GM12875 (cell line): ENCODE measurements around the gene MAST3.
"Not testable (repeated sequence)": the region's sequence is repeated elsewhere in the genome, so short reads cannot be mapped to it uniquely, and the experiment has no call there.

Experiments
- H3K4me3 ChIP-seq: one replicate; pipeline ENCODE4 v1.5.1; 2011; ENCODE audit warnings: low read depth, low read length, control low read depth
- TF ChIP-seq, protein P1 (sequence below): IDR thresholded peaks from 2 replicates; pipeline ENCODE4 v1.5.1; 2011; ENCODE audit warnings: low read depth, mild to moderate bottlenecking, control low read depth, inconsistent platforms, low read length, moderate library complexity, borderline replicate concordance; ENCODE audit not compliant: insufficient read depth

Gene MAST3

DNA sequence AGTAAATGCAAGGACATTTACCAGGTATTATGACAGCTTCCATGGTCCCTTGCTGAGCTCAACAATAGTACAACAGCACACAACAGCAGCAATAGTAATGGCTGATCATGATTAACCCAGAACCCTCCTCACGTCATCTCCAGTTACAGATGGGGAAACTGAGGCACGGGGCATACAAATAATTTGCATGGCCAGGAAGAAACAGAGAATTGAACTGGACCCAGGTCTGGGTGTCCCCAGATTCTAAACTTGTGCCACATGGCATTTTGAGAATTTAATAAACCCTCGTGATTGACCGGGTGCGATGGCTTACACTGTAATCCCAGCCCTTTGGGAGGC is 7.2 kb downstream of the MAST3 start:
- TF ChIP-seq, protein P1, sequence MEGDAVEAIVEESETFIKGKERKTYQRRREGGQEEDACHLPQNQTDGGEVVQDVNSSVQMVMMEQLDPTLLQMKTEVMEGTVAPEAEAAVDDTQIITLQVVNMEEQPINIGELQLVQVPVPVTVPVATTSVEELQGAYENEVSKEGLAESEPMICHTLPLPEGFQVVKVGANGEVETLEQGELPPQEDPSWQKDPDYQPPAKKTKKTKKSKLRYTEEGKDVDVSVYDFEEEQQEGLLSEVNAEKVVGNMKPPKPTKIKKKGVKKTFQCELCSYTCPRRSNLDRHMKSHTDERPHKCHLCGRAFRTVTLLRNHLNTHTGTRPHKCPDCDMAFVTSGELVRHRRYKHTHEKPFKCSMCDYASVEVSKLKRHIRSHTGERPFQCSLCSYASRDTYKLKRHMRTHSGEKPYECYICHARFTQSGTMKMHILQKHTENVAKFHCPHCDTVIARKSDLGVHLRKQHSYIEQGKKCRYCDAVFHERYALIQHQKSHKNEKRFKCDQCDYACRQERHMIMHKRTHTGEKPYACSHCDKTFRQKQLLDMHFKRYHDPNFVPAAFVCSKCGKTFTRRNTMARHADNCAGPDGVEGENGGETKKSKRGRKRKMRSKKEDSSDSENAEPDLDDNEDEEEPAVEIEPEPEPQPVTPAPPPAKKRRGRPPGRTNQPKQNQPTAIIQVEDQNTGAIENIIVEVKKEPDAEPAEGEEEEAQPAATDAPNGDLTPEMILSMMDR = no peak
- peak overlapping the region; percentile 48 for H3K4me3 ChIP-seq

DNA sequence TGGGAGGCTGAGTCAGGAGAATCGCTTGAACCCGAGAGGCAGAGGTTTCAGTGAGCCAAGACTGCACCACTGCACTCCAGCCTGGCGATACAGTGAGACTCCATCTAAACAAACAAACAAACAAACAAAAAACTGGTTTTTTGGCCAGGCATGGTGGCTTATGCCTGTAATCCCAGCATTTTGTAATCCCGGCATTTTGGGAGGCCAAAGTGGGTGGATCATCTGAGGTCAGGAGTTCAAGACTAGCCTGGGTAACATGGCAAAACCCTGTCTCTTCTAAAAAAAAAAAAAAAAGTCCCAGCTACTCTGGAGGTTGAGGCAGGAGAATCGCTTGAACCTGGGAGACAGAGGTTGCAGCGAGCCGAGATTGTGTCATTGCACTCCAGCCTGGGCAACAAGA is 7.7 kb downstream of the MAST3 start:
- H3K4me3 ChIP-seq = not testable (repeated sequence)

DNA sequence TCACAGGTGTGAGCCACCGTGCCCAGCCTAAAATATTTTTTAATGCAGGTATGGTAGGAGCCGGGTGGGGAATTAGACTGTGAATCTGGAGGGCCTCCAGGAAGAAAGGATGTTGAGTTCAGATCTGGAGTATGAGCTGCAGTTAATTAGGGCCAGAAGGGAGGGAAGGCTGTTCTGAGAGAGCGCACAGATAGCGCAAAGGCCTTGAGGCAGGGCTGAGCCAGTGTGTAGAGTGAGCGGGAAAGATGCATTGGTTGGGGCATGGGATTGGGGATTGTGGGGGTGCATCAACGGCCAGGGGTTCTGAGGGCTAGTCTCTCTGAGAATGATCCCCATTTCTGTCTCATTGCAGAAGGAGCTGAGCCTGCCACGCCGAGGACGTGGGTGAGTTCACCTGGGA is 9.7 kb downstream of the MAST3 start:
- TF ChIP-seq, protein P1 = no peak
- no peak overlapping the region for H3K4me3 ChIP-seq

DNA sequence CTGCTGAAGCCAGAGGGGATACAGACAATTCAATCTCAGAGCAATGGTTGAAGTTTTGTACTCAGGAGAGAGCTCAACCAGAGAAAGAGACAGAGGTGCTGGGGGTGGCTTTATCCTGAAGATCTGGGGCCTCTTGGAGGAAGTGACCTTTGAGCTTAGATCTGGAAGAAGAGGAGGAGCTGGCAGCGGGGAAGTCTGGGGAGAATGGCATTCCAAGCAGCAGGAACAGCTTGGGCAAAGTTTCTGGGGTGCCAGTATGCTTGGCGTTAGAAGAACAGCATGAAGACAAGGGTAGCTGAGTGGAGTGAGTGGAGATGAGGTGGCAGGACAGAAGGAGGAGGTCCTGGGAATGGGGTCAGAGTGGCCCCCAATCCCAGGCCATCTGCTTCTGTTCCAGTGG is 11.3 kb downstream of the MAST3 start:
- TF ChIP-seq, protein P1 = no peak
- no peak overlapping the region for H3K4me3 ChIP-seq

DNA sequence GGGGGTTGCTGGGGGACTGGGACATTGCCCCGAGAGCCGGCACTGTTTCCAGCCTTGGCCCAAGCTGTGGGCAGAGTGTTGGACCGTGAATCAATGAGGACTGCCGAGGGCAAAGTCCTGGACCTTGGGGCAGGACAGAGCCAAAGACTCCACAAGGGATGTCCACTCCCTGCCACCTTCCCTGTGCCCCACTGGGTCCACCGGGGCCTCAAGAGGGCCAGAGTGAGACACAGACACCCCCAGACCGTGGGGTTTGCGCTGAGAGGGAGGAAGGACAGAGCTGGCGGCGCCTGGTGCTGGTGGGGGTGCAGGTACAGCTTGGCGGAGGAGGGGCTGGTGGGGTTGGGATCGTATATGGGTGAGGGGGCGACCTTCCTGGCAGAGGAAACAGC is 11.8 kb downstream of the MAST3 start:
- H3K4me3 ChIP-seq = peak overlapping the region; percentile 71
- TF ChIP-seq, protein P1 = no peak

DNA sequence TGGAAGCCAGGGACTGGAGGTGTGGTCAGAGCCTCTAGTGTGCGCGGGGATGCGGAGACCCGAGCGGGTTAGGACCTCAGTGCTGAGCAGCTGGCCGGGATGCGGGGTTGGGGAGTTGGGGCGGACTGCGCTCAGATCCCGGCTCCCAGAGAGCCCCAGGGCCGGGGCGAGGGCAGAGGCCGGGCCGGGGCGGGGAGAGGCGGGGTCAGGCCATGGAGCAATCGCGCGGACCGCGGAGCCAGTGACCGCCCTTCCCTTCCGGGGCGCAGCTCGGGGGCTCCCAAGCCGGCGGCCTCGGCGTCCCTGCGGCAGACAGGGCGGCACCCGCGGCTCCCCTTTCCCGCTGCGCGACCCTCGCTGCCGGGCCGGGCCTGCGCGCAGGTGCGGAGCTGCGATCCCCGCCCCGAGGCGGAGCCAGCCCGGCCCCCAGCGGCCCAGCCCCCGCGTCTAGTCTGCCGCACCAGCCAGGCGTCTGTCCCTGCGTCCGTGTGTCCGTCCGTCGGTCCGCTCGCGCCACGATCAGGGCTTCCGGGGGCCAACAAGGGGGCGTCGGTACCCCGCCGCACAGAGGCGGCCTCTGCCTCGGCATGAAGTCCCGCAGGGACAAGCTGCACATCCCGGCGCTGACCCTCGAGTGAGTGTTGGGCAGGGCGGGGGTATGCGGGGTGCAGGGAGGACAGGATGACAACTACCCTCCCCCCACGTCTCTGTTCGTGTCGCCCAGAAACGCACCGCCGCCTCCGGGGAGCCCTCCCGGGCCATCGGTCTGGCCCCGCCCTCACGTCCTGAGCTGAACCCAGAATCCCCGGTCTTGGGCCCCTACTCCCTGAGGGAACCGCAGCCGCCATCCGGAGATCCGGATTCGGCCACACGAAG is 12.4 kb downstream of the MAST3 start:
- TF ChIP-seq, protein P1 = no peak
- peak overlapping the region; percentile 71 for H3K4me3 ChIP-seq

DNA sequence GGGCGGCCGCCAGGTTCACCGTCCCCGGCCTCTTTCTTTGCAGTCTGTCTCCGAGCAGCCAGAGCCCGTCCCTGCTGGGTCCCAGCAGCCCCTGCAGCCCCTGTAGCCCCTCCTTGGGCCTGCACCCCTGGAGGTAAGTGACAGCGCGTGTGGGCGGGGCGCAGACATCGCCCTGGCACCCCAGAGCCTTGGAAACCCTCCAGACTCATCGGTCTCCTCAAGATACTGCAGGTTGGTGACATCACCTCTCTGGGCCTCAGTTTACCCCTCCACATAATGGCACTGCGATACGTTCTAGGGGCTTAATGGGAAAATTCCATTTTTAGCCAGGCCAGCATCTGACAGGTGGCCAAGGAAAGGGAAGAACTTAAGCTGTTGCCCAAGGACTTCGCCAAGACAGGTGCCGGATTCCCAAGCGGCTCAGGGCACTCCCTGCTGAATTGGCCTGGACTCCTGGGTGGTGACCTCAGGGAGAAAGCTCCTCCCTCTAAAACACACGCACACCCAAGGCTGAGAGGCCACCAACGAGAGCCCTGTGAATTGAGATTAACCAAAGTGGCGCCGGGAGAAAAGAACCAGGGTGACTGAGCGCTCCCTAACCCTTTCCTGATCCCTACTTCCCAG is 13.1 kb downstream of the MAST3 start:
- peak overlapping the region; percentile 71 for H3K4me3 ChIP-seq
- TF ChIP-seq, protein P1 = no peak
